OCI-LY3 (cell line): ENCODE results near the gene KLHL12.

Source experiments
- H2AFZ ChIP-seq: fragments of 200-600, 300-600 bp; shearing (Covaris generic); 2 replicates; pipeline ENCODE4 v1.6.0; 2014; ENCODE audit warnings: antibody characterized with exemption, low read depth, low read length
- H3K27ac ChIP-seq: fragments of 200-600, 300-600 bp; sonication (generic); 2 replicates; pipeline ENCODE4 v1.5.1; 2014; ENCODE audit warnings: mild to moderate bottlenecking, low read length, moderate library complexity, mixed read lengths
- H3K27me3 ChIP-seq: fragments of 200-600, 300-600 bp; sonication (generic); 2 replicates; pipeline ENCODE4 v1.6.1; 2014; ENCODE audit warnings: low read depth, low read length, mixed read lengths
- H3K36me3 ChIP-seq: fragments of 200-600, 300-600 bp; sonication (generic); replicated peaks from 2 replicates; pipeline ENCODE3; 2014; ENCODE audit warnings: low read depth, low read length, mixed read lengths
- H3K4me1 ChIP-seq: fragments of 300-600, 200-600 bp; sonication (generic); 2 replicates; pipeline ENCODE4 v1.6.1; 2014; ENCODE audit warnings: low read length, mixed read lengths
- H3K4me2 ChIP-seq: fragments of 200-600, 300-600 bp; sonication (generic); 2 replicates; pipeline ENCODE4 v1.6.1; 2014; ENCODE audit warnings: low read length, mixed read lengths
- H3K4me3 ChIP-seq: fragments of 300-600, 200-600 bp; sonication (generic); 2 replicates; pipeline ENCODE4 v1.5.1; 2014; ENCODE audit warnings: antibody characterized with exemption, mild to moderate bottlenecking, low read length, moderate library complexity
- H3K79me2 ChIP-seq: fragments of 300-600, 200-600 bp; shearing (Covaris generic); 2 replicates; pipeline ENCODE4 v1.6.1; 2014; ENCODE audit warnings: mild to moderate bottlenecking, low read length, mixed read lengths
- H3K9ac ChIP-seq: fragments of 300-600, 200-600 bp; shearing (Covaris generic); 2 replicates; pipeline ENCODE4 v1.6.0; 2014; ENCODE audit warnings: mild to moderate bottlenecking, low read length, moderate library complexity
- H3K9me3 ChIP-seq: fragments of 200-600, 300-600 bp; shearing (Covaris generic); 2 replicates; pipeline ENCODE4 v1.6.1; 2014; ENCODE audit warnings: low read length, mixed read lengths; ENCODE audit not compliant: insufficient read depth
- H4K20me1 ChIP-seq: fragments of 200-600, 300-600 bp; sonication (generic); 2 replicates; pipeline ENCODE4 v1.6.1; 2016; ENCODE audit warnings: low read length, mixed read lengths; ENCODE audit not compliant: insufficient read depth
- EZH2phosphoT487 ChIP-seq: fragments of 200-600 bp; shearing (Covaris generic); IDR thresholded peaks from 2 replicates; pipeline ENCODE4 v1.6.1; 2018; ENCODE audit warnings: antibody characterized with exemption, mixed run types, low read depth
- TF ChIP-seq, protein P1 (sequence below): fragments of 200-600, 300-600 bp; sonication (generic); IDR thresholded peaks from 2 replicates; pipeline ENCODE4 v1.5.1; 2014; ENCODE audit warnings: antibody characterized with exemption, low read length, low read depth

The KLHL12 gene

DNA sequence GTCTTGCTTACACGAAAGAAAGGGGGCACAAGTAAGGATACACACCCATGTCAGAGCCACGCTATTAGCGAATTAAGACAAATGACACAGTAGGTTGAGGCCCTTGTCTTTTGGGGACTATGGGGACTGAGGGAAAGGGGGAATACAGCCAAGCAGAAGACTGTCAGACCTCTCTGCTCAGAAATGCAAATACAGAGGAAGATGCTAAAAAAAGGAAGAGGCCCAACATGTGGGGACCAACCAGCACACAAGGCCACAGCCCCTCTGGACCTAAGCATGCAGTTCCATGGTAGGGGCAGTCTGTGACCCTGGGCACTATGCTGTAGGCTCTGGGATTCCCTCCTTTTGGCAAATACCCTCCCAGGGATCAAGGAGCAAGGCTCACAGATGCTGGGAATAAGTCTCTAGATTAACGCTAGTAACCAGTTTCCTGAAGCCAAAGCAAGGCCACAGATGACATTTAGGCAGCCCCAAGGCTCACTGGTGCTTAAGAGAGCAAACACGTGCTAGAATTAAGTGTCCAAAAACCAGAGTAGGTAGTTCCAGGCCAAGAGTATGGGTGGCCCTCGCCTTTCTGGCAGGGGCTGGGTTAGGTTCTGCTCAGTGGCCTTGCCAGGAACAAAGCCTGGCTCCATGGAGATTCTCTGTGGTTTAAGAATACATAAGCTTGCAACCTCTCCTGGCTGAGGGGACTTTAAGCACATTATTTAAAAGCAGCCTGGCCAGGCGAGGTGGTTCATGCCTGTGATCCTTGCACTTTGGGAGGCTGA, 76.3 kb downstream of the KLHL12 start:
- no peaks in the 10 kb centered on the region for H3K27me3 ChIP-seq
- peak overlapping the region; percentile 60; the same call in 1 of the 2 replicates for H2AFZ ChIP-seq
- no peaks in the 10 kb centered on the region for H3K9me3 ChIP-seq
- no peak overlapping the region for H3K27ac ChIP-seq
- H3K79me2 ChIP-seq, result no peaks in the 10 kb centered on the region
- no peak overlapping the region for H3K9ac ChIP-seq
- H3K4me2 ChIP-seq, result no peak overlapping the region
- no peaks in the 10 kb centered on the region for H3K36me3 ChIP-seq
- H3K4me1 ChIP-seq, result peaks cover 8% of the 10 kb centered on the region
- TF ChIP-seq EZH2phosphoT487, result no peak
- TF ChIP-seq, protein P1, sequence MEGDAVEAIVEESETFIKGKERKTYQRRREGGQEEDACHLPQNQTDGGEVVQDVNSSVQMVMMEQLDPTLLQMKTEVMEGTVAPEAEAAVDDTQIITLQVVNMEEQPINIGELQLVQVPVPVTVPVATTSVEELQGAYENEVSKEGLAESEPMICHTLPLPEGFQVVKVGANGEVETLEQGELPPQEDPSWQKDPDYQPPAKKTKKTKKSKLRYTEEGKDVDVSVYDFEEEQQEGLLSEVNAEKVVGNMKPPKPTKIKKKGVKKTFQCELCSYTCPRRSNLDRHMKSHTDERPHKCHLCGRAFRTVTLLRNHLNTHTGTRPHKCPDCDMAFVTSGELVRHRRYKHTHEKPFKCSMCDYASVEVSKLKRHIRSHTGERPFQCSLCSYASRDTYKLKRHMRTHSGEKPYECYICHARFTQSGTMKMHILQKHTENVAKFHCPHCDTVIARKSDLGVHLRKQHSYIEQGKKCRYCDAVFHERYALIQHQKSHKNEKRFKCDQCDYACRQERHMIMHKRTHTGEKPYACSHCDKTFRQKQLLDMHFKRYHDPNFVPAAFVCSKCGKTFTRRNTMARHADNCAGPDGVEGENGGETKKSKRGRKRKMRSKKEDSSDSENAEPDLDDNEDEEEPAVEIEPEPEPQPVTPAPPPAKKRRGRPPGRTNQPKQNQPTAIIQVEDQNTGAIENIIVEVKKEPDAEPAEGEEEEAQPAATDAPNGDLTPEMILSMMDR, result no peak
- H4K20me1 ChIP-seq, result no peaks in the 10 kb centered on the region
- no peak overlapping the region for H3K4me3 ChIP-seq

GRCh38 chr1:202848191-202848542, 78.9 kb downstream of the KLHL12 start:
- H3K9ac ChIP-seq, result no peak overlapping the region
- no peak overlapping the region for H2AFZ ChIP-seq
- no peak overlapping the region for H3K4me2 ChIP-seq
- peaks cover 8% of the 10 kb centered on the region for H3K4me1 ChIP-seq
- H3K79me2 ChIP-seq, result no peaks in the 10 kb centered on the region
- H3K36me3 ChIP-seq, result no peaks in the 10 kb centered on the region
- H3K9me3 ChIP-seq, result no peaks in the 10 kb centered on the region
- no peak overlapping the region for H3K27ac ChIP-seq
- TF ChIP-seq EZH2phosphoT487, result no peak
- TF ChIP-seq, protein P1, result no peak
- 0 out of 2 replicates have a peak, but pooled peaks cover 6% of the 10 kb centered on the region for H3K27me3 ChIP-seq
- no peak overlapping the region for H3K4me3 ChIP-seq
- no peaks in the 10 kb centered on the region for H4K20me1 ChIP-seq

DNA sequence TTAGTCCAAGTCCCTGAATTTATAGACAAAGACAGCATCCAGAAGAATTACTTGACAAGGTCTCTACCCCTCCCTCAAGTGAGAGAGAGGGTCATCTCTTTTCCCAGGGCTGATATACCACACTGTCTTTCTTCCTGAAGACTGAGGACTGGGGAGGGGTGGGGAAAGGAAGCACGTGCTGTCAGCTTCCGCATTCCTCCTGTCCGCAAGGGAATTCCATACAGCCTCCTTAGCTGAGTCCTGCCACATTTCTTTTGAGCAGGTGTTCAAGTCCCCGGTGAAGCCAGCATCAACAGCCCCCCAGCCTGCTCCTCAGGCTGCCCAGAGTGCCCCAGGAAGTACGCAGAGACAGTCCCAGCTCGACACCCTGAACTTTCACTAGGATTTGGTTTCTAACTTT, 82.1 kb downstream of the KLHL12 start:
- Histone ChIP-seq H3K4me3 (no peak overlapping the region), H3K27me3 (0 out of 2 replicates have a peak, but pooled peaks cover 6% of the 10 kb centered on the region), H3K9ac (no peak overlapping the region), H3K36me3 (no peaks in the 10 kb centered on the region), H3K9me3 (no peaks in the 10 kb centered on the region), H4K20me1 (no peaks in the 10 kb centered on the region), H3K4me2 (no peak overlapping the region), H3K79me2 (no peaks in the 10 kb centered on the region), H3K27ac (no peak overlapping the region), H2AFZ (no peak overlapping the region), H3K4me1 (no peaks in the 10 kb centered on the region)
- no peak for TF ChIP-seq EZH2phosphoT487
- TF ChIP-seq, protein P1, result no peak

GRCh38 chr1:202844259-202844658, 82.8 kb downstream of the KLHL12 start:
- Histone ChIP-seq H3K79me2 (no peaks in the 10 kb centered on the region), H3K27ac (no peak overlapping the region), H3K36me3 (no peaks in the 10 kb centered on the region), H3K27me3 (0 out of 2 replicates have a peak, but pooled peaks cover 6% of the 10 kb centered on the region), H3K4me3 (no peak overlapping the region), H3K4me2 (no peak overlapping the region), H3K9me3 (no peaks in the 10 kb centered on the region), H3K9ac (no peak overlapping the region), H3K4me1 (no peaks in the 10 kb centered on the region), H2AFZ (no peak overlapping the region), H4K20me1 (no peaks in the 10 kb centered on the region)
- TF ChIP-seq, protein P1, result no peak
- no peak for TF ChIP-seq EZH2phosphoT487
